BLaER1 (cell line): ENCODE measurements around the gene ZNF626.
"Not testable (repeated sequence)": the region's sequence is repeated elsewhere in the genome, so short reads cannot be mapped to it uniquely, and the experiment has no call there.

ENCODE experiments used
- H3K27ac ChIP-seq: shearing (Covaris generic); formaldehyde crosslinking; 2 replicates; pipeline ENCODE4 v1.8.1; 2022
- H3K27me3 ChIP-seq: shearing (Covaris generic); formaldehyde crosslinking; 2 replicates; pipeline ENCODE4 v1.8.1; 2022
- H3K36me3 ChIP-seq: shearing (Covaris generic); formaldehyde crosslinking; 2 replicates; pipeline ENCODE4 v1.8.1; 2022
- H3K4me1 ChIP-seq: shearing (Covaris generic); formaldehyde crosslinking; 2 replicates; pipeline ENCODE4 v1.8.1; 2022
- H3K4me2 ChIP-seq: shearing (Covaris generic); formaldehyde crosslinking; 2 replicates; pipeline ENCODE4 v1.8.1; 2022
- H3K4me3 ChIP-seq: shearing (Covaris generic); formaldehyde crosslinking; 2 replicates; pipeline ENCODE4 v1.8.1; 2022
- H3K9ac ChIP-seq: shearing (Covaris generic); formaldehyde crosslinking; 2 replicates; pipeline ENCODE4 v1.8.1; 2022
- H3K9me3 ChIP-seq: shearing (Covaris generic); formaldehyde crosslinking; 2 replicates; pipeline ENCODE4 v1.8.1; 2022
- H4K20me1 ChIP-seq: shearing (Covaris generic); formaldehyde crosslinking; 2 replicates; pipeline ENCODE4 v1.8.1; 2022
- Cebpa-rat ChIP-seq: shearing (Covaris generic); IDR thresholded peaks from 2 replicates; pipeline ENCODE4 v1.8.1; 2022

The ZNF626 gene

GRCh38 chr19:20661150-20661819 lies at the start of gene ZNF626:
Gene ZNF626 (minus strand): TSS chr19:20661571. CDS start chr19:20661446, 125 bp downstream.
- H3K27me3 ChIP-seq, result no peaks in the 10 kb centered on the region
- H3K4me2 ChIP-seq, result peak within 1 kb of the TSS; percentile 64
- peak within 1 kb of the TSS; percentile 70 for H3K4me3 ChIP-seq
- peaks cover 81% of the 10 kb centered on the region for H3K9me3 ChIP-seq
- peak within 1 kb of the TSS; percentile 92 for H3K9ac ChIP-seq
- H3K27ac ChIP-seq, result peak within 1 kb of the TSS; percentile 93
- no peaks in the 10 kb centered on the region for H4K20me1 ChIP-seq
- TF ChIP-seq Cebpa-rat, result no peak
- H3K4me1 ChIP-seq, result peaks cover 16% of the 10 kb centered on the region
- peaks cover 41% of the 10 kb centered on the region for H3K36me3 ChIP-seq

DNA sequence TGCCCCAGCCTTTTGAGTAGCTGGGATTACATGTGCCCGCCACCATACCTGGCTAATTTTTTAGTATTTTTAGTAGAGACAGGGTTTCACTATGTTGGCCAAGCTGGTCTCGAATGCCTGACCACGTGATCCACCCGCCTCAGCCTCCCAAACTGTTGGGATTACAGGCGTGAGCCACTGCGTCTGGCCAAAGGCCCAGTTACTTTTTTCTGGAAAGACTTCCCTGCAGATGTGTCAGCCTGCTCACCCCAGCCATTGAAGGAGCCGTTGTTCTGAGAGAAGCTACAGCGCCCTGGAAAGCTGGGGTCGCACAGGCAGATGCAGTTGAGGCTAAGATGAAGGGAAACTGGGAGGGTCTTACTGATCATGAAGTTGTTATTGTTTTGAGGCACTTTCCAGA lies 7.9 kb upstream of the ZNF626 start:
- Histone ChIP-seq H3K27me3 (no peaks in the 10 kb centered on the region), H3K36me3 (no peaks in the 10 kb centered on the region), H3K4me3 (no peak overlapping the region), H3K27ac (no peak overlapping the region), H3K9me3 (peaks cover 30% of the 10 kb centered on the region), H3K4me1 (peaks cover 18% of the 10 kb centered on the region), H3K4me2 (no peak overlapping the region), H3K9ac (no peak overlapping the region), H4K20me1 (no peaks in the 10 kb centered on the region)
- no peak for TF ChIP-seq Cebpa-rat

DNA sequence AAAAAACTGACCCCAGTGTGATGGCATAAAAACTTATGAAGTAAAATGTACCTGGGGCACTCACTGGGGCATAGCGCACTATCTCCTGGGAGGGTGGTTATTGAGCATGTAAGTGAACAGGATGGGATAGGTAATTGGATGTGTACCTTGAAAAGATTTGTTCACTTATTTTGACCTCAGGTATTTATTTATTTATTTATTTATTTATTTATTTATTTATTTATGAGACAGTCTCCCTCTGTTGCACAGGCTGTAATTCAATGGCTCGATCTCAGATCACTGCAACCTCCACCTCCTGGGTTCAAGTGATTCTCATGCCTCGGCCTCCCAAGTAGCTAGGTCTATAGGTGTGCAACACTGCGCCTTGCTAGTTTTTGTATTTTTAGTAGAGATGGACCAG lies 5.9 kb upstream of the ZNF626 start:
- TF ChIP-seq Cebpa-rat, result no peak
- H4K20me1 ChIP-seq, result no peaks in the 10 kb centered on the region
- H3K4me3 ChIP-seq, result no peak overlapping the region
- H3K4me2 ChIP-seq, result no peak overlapping the region
- no peak overlapping the region for H3K9ac ChIP-seq
- H3K36me3 ChIP-seq, result no peaks in the 10 kb centered on the region
- no peak overlapping the region for H3K27ac ChIP-seq
- H3K9me3 ChIP-seq, result peaks cover 38% of the 10 kb centered on the region
- peaks cover 25% of the 10 kb centered on the region for H3K4me1 ChIP-seq
- H3K27me3 ChIP-seq, result no peaks in the 10 kb centered on the region

DNA sequence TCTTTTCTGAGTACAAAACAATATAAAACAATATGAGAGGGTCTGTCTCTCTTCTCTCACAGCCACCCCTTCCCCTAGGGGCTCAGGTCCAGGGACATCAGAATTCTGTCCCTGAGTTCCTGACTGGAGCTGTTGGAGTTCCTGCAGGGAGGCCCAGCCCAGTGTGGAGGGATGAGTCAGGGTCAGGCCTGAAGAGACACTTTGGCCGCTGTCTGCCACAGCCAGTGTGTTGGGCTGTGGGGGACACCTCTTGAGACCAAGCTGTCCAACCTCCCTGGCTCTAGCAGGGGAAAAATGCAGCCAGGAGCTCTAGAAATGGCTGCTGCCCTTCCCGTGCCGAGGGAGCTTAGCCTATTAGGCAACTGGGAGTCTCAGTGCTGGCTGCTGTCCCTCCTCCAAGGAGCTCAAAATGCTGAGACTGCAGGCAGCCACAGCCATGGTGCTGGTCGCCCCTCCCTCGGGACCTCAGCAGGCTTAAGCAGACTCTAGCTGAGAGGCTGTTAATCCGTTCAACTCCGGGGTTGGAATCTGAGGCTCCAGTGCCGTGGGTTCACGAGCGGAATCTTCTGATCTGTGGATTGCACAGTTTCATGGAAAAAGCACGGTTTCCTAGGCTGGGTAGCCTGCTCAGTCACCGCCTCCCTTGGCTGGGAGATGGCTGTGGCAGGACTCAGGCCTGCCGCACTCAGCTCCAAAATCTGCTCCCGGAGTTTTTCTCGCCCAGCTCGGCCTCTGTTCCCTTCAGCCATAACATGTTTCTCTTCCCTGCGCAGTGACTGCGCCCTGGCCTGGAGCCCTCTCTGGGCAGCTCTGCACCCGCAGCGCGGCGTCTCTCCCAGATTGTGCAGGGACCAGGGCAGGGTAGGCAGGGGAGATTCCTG lies 3.8 kb upstream of the ZNF626 start:
- no peaks in the 10 kb centered on the region for H4K20me1 ChIP-seq
- TF ChIP-seq Cebpa-rat, result no peak
- peak overlapping the region; percentile 47 for H3K4me2 ChIP-seq
- H3K27ac ChIP-seq, result peak overlapping the region; percentile 58
- H3K27me3 ChIP-seq, result no peaks in the 10 kb centered on the region
- H3K9me3 ChIP-seq, result peaks cover 55% of the 10 kb centered on the region
- H3K36me3 ChIP-seq, result peaks cover 3% of the 10 kb centered on the region; the same call in 1 of the 2 replicates
- no peak overlapping the region for H3K4me3 ChIP-seq
- no peak overlapping the region for H3K9ac ChIP-seq
- H3K4me1 ChIP-seq, result peaks cover 25% of the 10 kb centered on the region

- H3K4me3 ChIP-seq, H3K27me3 ChIP-seq, H4K20me1 ChIP-seq: not testable (repeated sequence)
- Histone ChIP-seq H3K27ac (peak overlapping the region; percentile 58), H3K4me1 (peaks cover 25% of the 10 kb centered on the region), H3K9ac (0 out of 2 replicates have a peak overlapping the region, but pooled peaks have one; percentile 6), H3K9me3 (peaks cover 62% of the 10 kb centered on the region), H3K36me3 (peaks cover 10% of the 10 kb centered on the region), H3K4me2 (peak overlapping the region; percentile 47)
These were observed 3.1 kb upstream of the ZNF626 start for GRCh38 chr19:20664475-20664874.

DNA sequence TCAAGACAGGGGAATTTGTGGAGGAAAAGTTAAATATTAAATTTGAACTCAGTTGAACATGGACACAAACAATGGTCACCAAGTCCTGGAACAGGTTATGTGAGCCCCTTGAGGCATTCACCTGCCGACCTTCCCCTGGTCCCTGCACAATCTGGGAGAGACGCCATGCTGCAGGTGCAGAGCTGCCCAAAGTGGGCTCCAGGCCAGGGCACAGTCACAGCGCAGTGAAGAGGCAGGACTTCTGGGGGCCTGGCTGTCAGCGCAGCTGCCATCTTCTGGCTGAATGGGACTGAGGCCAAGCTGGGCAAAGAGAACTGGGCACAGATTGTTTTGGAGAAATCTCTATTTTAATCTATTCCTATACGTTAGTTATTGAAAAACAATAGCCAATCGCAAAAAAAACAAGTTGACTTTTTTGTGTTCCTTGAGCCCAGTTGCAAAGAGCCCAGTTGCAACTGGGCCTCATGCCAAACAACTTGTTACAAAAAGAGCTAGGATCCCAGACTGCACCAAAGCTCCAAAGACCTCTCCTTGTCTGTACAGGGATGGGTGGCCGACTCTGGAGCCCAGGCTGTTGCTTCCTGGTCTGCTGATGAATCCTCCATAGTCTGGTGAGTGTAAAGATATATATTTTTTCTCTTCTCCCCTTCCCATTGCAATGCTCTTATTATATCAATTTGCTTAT lies 1.2 kb upstream of the ZNF626 start:
- Histone ChIP-seq H3K4me2 (no peak overlapping the region), H4K20me1 (no peaks in the 10 kb centered on the region), H3K27ac (no peak overlapping the region), H3K27me3 (no peaks in the 10 kb centered on the region), H3K9ac (no peak overlapping the region), H3K4me1 (peaks cover 16% of the 10 kb centered on the region), H3K4me3 (no peak overlapping the region), H3K36me3 (peaks cover 29% of the 10 kb centered on the region), H3K9me3 (peaks cover 80% of the 10 kb centered on the region)
- TF ChIP-seq Cebpa-rat, result no peak

DNA sequence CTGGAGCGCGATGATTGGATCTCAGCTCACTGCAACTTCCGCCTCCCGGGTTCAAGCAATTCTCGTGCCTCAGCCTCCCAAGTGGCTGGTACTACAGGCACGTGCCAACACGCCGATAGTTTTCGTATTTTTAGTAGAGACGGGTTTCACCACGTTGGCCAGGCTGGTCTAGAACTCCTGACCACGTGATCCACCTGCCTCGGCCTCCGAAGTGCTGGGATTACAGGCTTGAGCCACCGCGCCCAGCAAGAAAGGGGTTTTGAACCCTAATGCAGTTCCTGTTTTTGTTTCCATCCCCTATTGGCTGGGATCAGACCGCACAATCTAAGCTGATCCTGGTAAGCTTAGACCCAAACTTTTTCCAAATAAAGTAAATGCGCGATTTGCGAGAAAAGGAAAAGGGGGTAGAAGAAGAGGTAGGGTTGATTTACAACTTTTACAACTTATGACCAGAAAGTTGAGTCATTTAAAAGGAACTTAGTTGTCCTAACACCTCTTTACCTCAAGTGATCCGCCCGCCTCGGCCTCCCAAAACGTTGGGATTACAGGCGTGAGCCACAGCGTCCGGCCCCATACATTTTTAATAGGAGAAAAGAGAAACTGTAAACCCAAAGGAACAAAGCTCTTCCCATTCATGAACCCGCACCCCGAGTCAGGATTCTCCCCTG lies 764 bp downstream of the ZNF626 start:
- peak overlapping the region; percentile 92 for H3K9ac ChIP-seq
- no peak for TF ChIP-seq Cebpa-rat

DNA sequence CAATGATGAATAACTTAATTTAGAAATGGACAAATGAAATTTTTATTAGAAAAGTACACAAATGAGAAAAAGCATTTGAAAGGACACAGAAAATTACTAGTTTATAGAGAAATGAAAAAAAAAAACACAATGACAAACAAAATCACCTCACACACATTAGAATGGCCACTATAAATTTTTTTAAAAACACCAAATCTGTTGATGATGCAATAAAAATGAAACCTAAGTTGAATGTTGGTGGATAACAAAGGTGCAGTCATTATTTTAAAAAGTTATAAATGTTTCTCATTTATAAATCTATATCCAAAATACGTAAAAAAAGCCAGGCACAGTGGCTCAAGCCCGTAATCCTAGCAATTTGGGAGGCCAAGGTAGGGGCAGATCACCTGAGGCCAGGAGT lies 20.8 kb downstream of the ZNF626 start:
- Histone ChIP-seq H3K4me1 (no peaks in the 10 kb centered on the region), H3K27me3 (no peaks in the 10 kb centered on the region), H4K20me1 (no peaks in the 10 kb centered on the region), H3K4me2 (no peak overlapping the region), H3K36me3 (peaks cover 70% of the 10 kb centered on the region), H3K27ac (no peak overlapping the region), H3K4me3 (no peak overlapping the region), H3K9me3 (peaks cover 80% of the 10 kb centered on the region), H3K9ac (no peak overlapping the region)
- TF ChIP-seq Cebpa-rat, result no peak

More for the DNA sequence above, 764 bp downstream of the ZNF626 start:
- Histone ChIP-seq H3K27ac (peak overlapping the region; percentile 93), H3K27me3 (no peaks in the 10 kb centered on the region), H3K36me3 (peaks cover 48% of the 10 kb centered on the region), H3K4me1 (peaks cover 16% of the 10 kb centered on the region), H3K4me3 (peak overlapping the region; percentile 70), H3K9me3 (peaks cover 81% of the 10 kb centered on the region), H3K4me2 (peak overlapping the region; percentile 64), H4K20me1 (no peaks in the 10 kb centered on the region)

DNA sequence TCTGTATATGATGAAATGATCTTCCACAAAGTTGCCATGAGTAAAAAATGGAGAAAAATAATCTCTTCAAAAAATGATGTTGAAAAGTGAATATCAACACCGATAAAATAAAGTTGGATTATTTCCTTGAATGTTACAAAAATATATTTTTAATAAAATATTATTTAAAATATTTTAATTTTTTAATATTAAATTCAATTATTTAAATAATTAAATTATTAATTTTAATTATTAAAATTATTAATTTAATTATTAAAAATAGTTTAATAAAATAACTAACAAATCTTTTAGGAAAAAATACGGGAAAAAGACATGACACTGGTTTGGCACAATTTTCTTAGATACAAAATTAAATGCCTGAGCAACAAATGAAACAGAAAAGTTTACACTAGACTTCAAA lies 21.3 kb downstream of the ZNF626 start:
- H3K9me3 ChIP-seq, result peaks cover 80% of the 10 kb centered on the region

GRCh38 chr19:20624560-20624959 lies 36.8 kb downstream of the ZNF626 start:
- H3K36me3 ChIP-seq, result peaks cover 36% of the 10 kb centered on the region
- H3K4me2 ChIP-seq, H3K27me3 ChIP-seq, H3K4me1 ChIP-seq, H4K20me1 ChIP-seq, H3K27ac ChIP-seq, H3K9ac ChIP-seq: not testable (repeated sequence)
- H3K4me3 ChIP-seq, result 0 out of 2 replicates have a peak overlapping the region, but pooled peaks have one; percentile 18
- H3K9me3 ChIP-seq, result peaks cover 80% of the 10 kb centered on the region

More for the DNA sequence above, 21.3 kb downstream of the ZNF626 start:
- no peaks in the 10 kb centered on the region for H3K27me3 ChIP-seq
- no peak overlapping the region for H3K27ac ChIP-seq
- H3K4me3 ChIP-seq, result no peak overlapping the region
- H3K9ac ChIP-seq, result no peak overlapping the region
- no peaks in the 10 kb centered on the region for H4K20me1 ChIP-seq
- no peak for TF ChIP-seq Cebpa-rat
- H3K4me1 ChIP-seq, result no peaks in the 10 kb centered on the region
- H3K4me2 ChIP-seq, result no peak overlapping the region
- H3K36me3 ChIP-seq, result peaks cover 71% of the 10 kb centered on the region
